Measurements from ENCODE around the gene TBPL1.

The TBPL1 gene

DNA sequence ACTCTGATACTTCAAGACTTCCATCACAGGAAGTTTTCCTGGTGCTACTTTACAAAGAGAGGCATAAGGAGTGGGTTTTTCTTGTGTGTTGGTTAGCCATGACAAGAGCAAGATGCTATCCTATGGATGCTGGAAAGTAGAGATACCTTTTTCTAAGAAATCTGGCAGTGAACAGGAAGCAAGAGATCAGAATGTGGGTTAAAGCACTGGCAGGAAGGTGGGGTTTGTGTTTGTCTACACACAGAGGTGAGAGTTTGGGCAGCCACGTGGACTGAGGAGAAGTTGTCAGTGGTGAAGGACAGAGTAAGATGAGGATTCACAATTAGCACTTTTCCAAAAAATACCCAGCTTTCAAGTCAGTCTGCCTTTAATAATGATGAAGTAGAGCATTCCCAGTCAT, 81.5 kb downstream of the TBPL1 start (continued):
- TF ChIP-seq, protein P1, sequence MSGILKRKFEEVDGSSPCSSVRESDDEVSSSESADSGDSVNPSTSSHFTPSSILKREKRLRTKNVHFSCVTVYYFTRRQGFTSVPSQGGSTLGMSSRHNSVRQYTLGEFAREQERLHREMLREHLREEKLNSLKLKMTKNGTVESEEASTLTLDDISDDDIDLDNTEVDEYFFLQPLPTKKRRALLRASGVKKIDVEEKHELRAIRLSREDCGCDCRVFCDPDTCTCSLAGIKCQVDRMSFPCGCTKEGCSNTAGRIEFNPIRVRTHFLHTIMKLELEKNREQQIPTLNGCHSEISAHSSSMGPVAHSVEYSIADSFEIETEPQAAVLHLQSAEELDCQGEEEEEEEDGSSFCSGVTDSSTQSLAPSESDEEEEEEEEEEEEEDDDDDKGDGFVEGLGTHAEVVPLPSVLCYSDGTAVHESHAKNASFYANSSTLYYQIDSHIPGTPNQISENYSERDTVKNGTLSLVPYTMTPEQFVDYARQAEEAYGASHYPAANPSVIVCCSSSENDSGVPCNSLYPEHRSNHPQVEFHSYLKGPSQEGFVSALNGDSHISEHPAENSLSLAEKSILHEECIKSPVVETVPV (CRISPR knock-in tag; IDR thresholded peaks at IDR 0.05), result no peak
- TF ChIP-seq OSR1 (CRISPR knock-in tag; IDR thresholded peaks at IDR 0.05) (no peak), GLIS3 (CRISPR knock-in tag; IDR thresholded peaks at IDR 0.05) (no peak), ZC3H10 (CRISPR knock-in tag; IDR thresholded peaks at IDR 0.05) (no peak)
- TF ChIP-seq, protein P2, sequence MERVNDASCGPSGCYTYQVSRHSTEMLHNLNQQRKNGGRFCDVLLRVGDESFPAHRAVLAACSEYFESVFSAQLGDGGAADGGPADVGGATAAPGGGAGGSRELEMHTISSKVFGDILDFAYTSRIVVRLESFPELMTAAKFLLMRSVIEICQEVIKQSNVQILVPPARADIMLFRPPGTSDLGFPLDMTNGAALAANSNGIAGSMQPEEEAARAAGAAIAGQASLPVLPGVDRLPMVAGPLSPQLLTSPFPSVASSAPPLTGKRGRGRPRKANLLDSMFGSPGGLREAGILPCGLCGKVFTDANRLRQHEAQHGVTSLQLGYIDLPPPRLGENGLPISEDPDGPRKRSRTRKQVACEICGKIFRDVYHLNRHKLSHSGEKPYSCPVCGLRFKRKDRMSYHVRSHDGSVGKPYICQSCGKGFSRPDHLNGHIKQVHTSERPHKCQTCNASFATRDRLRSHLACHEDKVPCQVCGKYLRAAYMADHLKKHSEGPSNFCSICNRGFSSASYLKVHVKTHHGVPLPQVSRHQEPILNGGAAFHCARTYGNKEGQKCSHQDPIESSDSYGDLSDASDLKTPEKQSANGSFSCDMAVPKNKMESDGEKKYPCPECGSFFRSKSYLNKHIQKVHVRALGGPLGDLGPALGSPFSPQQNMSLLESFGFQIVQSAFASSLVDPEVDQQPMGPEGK (CRISPR knock-in tag; IDR thresholded peaks at IDR 0.05; ENCODE audit: borderline replicate concordance), result no peak

DNA sequence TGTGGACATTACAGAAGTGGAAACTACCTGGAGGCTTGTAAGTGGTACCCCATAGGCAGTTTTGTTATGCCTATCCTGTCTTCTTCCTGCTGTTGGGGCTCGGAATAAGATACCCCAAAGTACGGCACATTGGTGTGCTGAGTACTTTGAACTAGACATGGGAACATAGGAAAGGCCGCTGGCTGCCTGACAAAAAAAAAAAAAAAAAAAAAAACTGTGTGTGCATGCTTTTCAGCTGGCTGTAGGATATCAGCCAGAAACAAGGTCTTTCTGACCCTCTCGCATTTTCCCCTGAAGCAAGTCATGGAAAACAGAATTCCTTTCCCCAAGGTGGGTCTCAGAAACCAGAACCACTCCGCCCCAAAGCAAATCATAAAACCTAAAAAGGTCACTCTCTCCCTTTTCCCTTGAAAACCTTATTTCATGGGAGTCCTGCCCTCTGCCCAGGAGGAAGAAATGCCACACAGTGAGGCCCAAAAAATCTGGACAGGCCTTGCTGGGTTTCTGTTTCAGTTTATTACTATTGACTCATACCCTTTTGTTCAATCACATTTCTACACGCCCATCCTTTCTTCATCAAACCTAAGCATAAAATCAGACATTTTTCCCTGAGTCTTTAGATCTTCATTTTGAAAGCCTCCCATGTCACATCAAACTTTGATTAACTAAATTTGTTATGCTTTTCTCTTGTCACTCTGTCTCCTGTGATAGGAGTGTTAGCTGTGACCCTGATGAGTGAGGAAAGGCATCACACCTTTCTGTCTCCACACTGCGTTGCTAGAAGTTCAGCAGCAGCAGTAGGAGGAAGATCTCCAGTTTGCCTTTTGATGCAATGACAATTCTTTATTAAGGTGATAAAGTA, 82.2 kb downstream of the TBPL1 start:
- no peak; the same call in 2 of the 3 replicates for ATAC-seq
- TF ChIP-seq CSDC2 (CRISPR knock-in tag; IDR thresholded peaks at IDR 0.05) (no peak), SNAI2 (CRISPR knock-in tag; IDR thresholded peaks at IDR 0.05) (no peak), ZNF8 (CRISPR knock-in tag; IDR thresholded peaks at IDR 0.05) (no peak), TCF4 (CRISPR knock-in tag; IDR thresholded peaks at IDR 0.05; ENCODE audit: borderline replicate concordance) (no peak), ZC3H10 (CRISPR knock-in tag; IDR thresholded peaks at IDR 0.05) (no peak), ARNTL (CRISPR knock-in tag; IDR thresholded peaks at IDR 0.05; ENCODE audit: borderline replicate concordance, low read depth) (no peak), ZNF565 (CRISPR knock-in tag; conservative IDR thresholded peaks at IDR 0.05; ENCODE audit: low read depth) (no peak), ZNF70 (CRISPR knock-in tag; IDR thresholded peaks at IDR 0.05) (no peak), TOX (CRISPR knock-in tag; IDR thresholded peaks at IDR 0.05; ENCODE audit: borderline replicate concordance) (no peak), RARB (CRISPR knock-in tag; IDR thresholded peaks at IDR 0.05) (no peak), PPARA (CRISPR knock-in tag; IDR thresholded peaks at IDR 0.05; ENCODE audit: borderline replicate concordance) (no peak), BACH2 (CRISPR knock-in tag; IDR thresholded peaks at IDR 0.05; ENCODE audit: borderline replicate concordance) (no peak), OSR1 (CRISPR knock-in tag; IDR thresholded peaks at IDR 0.05) (no peak), ESRRG (CRISPR knock-in tag; IDR thresholded peaks at IDR 0.05) (no peak), GLIS3 (CRISPR knock-in tag; IDR thresholded peaks at IDR 0.05) (no peak), ZFP3 (CRISPR knock-in tag; IDR thresholded peaks at IDR 0.05) (no peak)
- TF ChIP-seq, protein P1 (CRISPR knock-in tag; IDR thresholded peaks at IDR 0.05), result no peak
- TF ChIP-seq, protein P3, sequence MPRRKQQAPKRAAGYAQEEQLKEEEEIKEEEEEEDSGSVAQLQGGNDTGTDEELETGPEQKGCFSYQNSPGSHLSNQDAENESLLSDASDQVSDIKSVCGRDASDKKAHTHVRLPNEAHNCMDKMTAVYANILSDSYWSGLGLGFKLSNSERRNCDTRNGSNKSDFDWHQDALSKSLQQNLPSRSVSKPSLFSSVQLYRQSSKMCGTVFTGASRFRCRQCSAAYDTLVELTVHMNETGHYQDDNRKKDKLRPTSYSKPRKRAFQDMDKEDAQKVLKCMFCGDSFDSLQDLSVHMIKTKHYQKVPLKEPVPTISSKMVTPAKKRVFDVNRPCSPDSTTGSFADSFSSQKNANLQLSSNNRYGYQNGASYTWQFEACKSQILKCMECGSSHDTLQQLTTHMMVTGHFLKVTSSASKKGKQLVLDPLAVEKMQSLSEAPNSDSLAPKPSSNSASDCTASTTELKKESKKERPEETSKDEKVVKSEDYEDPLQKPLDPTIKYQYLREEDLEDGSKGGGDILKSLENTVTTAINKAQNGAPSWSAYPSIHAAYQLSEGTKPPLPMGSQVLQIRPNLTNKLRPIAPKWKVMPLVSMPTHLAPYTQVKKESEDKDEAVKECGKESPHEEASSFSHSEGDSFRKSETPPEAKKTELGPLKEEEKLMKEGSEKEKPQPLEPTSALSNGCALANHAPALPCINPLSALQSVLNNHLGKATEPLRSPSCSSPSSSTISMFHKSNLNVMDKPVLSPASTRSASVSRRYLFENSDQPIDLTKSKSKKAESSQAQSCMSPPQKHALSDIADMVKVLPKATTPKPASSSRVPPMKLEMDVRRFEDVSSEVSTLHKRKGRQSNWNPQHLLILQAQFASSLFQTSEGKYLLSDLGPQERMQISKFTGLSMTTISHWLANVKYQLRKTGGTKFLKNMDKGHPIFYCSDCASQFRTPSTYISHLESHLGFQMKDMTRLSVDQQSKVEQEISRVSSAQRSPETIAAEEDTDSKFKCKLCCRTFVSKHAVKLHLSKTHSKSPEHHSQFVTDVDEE (CRISPR knock-in tag; IDR thresholded peaks at IDR 0.05), result no peak
- TF ChIP-seq, protein P2 (CRISPR knock-in tag; IDR thresholded peaks at IDR 0.05; ENCODE audit: borderline replicate concordance), result no peak
- TF ChIP-seq, protein P4, sequence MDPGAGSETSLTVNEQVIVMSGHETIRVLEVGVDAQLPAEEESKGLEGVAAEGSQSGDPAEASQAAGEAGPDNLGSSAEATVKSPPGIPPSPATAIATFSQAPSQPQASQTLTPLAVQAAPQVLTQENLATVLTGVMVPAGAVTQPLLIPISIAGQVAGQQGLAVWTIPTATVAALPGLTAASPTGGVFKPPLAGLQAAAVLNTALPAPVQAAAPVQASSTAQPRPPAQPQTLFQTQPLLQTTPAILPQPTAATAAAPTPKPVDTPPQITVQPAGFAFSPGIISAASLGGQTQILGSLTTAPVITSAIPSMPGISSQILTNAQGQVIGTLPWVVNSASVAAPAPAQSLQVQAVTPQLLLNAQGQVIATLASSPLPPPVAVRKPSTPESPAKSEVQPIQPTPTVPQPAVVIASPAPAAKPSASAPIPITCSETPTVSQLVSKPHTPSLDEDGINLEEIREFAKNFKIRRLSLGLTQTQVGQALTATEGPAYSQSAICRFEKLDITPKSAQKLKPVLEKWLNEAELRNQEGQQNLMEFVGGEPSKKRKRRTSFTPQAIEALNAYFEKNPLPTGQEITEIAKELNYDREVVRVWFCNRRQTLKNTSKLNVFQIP (CRISPR knock-in tag; IDR thresholded peaks at IDR 0.05; ENCODE audit: borderline replicate concordance, low read depth), result no peak
